Body of pancreas (tissue), 4 donors: ENCODE data around the gene PF4V1.

Source experiments
- CTCF ChIP-seq, 7 experiments: fragments of 450-650 bp in 4 of 7; fragments of 200-600 bp in 3 of 7; sonication (generic) in 3 of 7; IDR thresholded peaks; one replicate each; pipeline ENCODE4 v1.5.1; 2016 to 2019; ENCODE audit warnings: antibody characterized with exemption in 7 of 7
- POLR2A ChIP-seq, 3 donors: fragments of 450-650 bp; IDR thresholded peaks; one replicate each; pipeline ENCODE4 v1.6.1; 2016; ENCODE audit warnings: antibody characterized with exemption in 3 of 3, mild to moderate bottlenecking in 2 of 3

- TF ChIP-seq CTCF (IDR thresholded peaks at IDR 0.05): no peak
- TF ChIP-seq POLR2A (IDR thresholded peaks at IDR 0.05): no peak
These were observed 7.1 kb downstream of the PF4V1 start for GRCh38 chr4:73860181-73860580.
